Inferior parietal cortex (tissue), 1 donor: Measurements from ENCODE around the gene PIP.
"Not testable (repeated sequence)": the region's sequence is repeated elsewhere in the genome, so short reads cannot be mapped to it uniquely, and the experiment has no call there.

Experiments
- DNase-seq: peaks from one replicate; pipeline ENCODE4 v3.0.0-alpha.2; 2016; ENCODE audit errors: extremely low spot score

The PIP gene

GRCh38 chr7:143131781-143132180 is at the start of gene PIP:
Gene PIP (plus strand): TSS chr7:143132077. CDS start chr7:143132117, 40 bp downstream.
- no peak for DNase-seq

- DNase-seq, result no peak
Observed at GRCh38 chr7:143085109-143085508, 46.8 kb upstream of the PIP start.

- DNase-seq, result not testable (repeated sequence)
Observed at GRCh38 chr7:143085610-143086009, 46.3 kb upstream of the PIP start.

- DNase-seq, result not testable (repeated sequence)
Observed at GRCh38 chr7:143088549-143089231, 43.2 kb upstream of the PIP start.

GRCh38 chr7:143096146-143096545 is 35.7 kb upstream of the PIP start:
- no peak for DNase-seq

- DNase-seq, result not testable (repeated sequence)
Observed at GRCh38 chr7:143099579-143099978, 32.3 kb upstream of the PIP start.

- no peak for DNase-seq
Observed at GRCh38 chr7:143104759-143105158, 27.1 kb upstream of the PIP start.

- not testable (repeated sequence) for DNase-seq
Observed at GRCh38 chr7:143108019-143108418, 23.9 kb upstream of the PIP start.

- DNase-seq, result no peak
Observed at GRCh38 chr7:143117395-143117794, 14.5 kb upstream of the PIP start.

- DNase-seq, result no peak
Observed at GRCh38 chr7:143120691-143121405, 11.0 kb upstream of the PIP start.

- DNase-seq, result not testable (repeated sequence)
Observed at GRCh38 chr7:143123326-143123725, 8.6 kb upstream of the PIP start.

- DNase-seq, result no peak
Observed at GRCh38 chr7:143126146-143126545, 5.7 kb upstream of the PIP start.

GRCh38 chr7:143129051-143129450 is 2.8 kb upstream of the PIP start:
- no peak for DNase-seq

- no peak for DNase-seq
Observed at GRCh38 chr7:143129477-143129876, 2.4 kb upstream of the PIP start.

- no peak for DNase-seq
Observed at GRCh38 chr7:143130541-143130940, 1.3 kb upstream of the PIP start.

- no peak for DNase-seq
Observed at GRCh38 chr7:143147070-143147469, 15.2 kb downstream of the PIP start.

GRCh38 chr7:143148050-143148449 is 16.2 kb downstream of the PIP start:
- no peak for DNase-seq

- DNase-seq, result no peak
Observed at GRCh38 chr7:143148651-143149050, 16.8 kb downstream of the PIP start.

GRCh38 chr7:143150696-143151095 is 18.8 kb downstream of the PIP start:
- not testable (repeated sequence) for DNase-seq

- not testable (repeated sequence) for DNase-seq
Observed at GRCh38 chr7:143158617-143159016, 26.7 kb downstream of the PIP start.

GRCh38 chr7:143171697-143172096 is 39.8 kb downstream of the PIP start:
- no peak for DNase-seq

- no peak for DNase-seq
Observed at GRCh38 chr7:143172354-143172753, 40.5 kb downstream of the PIP start.

- DNase-seq, result no peak
Observed at GRCh38 chr7:143176128-143176527, 44.3 kb downstream of the PIP start.
